HG02763 (cell line): Measurements from ENCODE around the gene HUNK.
"Not testable (repeated sequence)": the region's sequence is repeated elsewhere in the genome, so short reads cannot be mapped to it uniquely, and the experiment has no call there.

Source experiments
- ATAC-seq: cut with Tn5 transposase; IDR thresholded peaks from one replicate; pipeline ENCODE4 v1.9.1; 2021; ENCODE audit warnings: mild to moderate bottlenecking, moderate library complexity; ENCODE audit not compliant: unreplicated experiment

The HUNK gene

GRCh38 chr21:31993826-31994825 lies 121.3 kb downstream of the HUNK start:
- ATAC-seq: no peak

GRCh38 chr21:31997191-31997590 lies 124.4 kb downstream of the HUNK start:
- no peak for ATAC-seq

DNA sequence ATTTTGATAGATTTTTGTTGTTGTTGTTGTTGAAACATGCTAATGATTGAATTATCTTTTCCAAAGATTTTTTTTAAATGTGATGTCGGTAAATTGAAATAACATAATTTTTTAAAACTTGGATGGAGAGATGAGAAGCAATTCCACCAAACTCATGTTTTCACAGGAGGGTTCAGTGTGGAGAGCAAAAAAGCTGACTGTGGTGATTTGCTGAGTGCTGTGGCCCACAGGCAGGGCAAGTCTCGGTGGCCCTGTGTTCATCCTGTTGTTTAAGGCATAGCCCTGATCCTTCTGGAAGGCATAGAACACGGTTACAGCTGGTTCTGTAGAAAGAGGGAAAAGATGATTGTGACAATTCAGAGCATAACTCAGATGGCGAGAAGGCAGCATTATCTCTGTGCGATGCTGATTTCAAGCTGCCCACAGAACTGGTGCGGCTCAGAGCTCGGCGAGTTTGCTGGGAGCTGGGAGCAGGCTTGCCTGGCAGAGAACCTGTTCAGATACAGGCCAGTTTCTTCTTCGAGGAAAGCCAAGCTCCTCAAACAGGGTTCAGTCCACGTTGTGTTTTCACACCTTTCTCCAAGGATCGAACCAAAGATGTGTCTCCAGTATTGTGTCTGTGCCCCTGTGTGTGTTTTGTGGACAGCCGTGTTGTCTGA lies 127.1 kb downstream of the HUNK start:
- no peak for ATAC-seq

DNA sequence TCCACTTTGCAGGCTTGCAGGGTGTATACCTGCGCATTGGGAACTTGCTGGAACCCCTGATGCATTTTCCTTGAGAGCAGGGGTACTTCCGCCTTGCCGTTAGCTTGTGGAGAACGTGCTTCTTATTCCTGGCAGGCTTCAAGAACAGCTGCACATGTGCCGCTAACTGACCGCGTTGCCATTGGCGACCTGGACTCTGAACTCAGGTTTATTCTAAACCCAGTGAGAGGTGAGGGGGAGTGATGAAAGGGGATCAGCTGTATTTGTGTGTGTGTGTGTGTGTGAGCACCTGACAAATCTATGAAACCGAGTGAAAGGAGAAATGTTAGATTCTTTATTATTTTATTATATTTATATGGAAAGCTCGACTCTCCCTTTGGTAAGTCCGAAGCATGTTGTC lies 128.6 kb downstream of the HUNK start:
- ATAC-seq: no peak

GRCh38 chr21:32003411-32003810 lies 130.6 kb downstream of the HUNK start:
- no peak for ATAC-seq

DNA sequence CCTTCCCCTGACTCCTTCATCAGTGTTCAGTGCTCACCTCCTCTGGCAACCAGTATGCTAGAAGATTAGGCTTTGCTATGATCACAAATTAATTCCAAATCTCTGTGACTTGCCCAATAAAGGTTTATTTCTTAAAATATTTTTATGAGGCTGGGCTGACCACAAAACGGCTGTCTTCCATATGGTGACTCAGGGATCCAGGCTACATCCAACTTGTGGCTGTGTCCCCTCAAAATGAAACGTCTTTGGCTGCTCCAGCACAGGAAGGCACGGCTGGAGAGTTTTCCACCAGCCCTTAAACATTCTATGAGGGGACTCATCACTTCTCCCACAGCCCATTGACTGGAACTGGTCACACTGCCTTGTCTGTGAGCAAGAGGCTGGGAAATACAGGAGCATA lies 131.5 kb downstream of the HUNK start:
- no peak for ATAC-seq

GRCh38 chr21:32007456-32007855 lies 134.6 kb downstream of the HUNK start:
- no peak for ATAC-seq

DNA sequence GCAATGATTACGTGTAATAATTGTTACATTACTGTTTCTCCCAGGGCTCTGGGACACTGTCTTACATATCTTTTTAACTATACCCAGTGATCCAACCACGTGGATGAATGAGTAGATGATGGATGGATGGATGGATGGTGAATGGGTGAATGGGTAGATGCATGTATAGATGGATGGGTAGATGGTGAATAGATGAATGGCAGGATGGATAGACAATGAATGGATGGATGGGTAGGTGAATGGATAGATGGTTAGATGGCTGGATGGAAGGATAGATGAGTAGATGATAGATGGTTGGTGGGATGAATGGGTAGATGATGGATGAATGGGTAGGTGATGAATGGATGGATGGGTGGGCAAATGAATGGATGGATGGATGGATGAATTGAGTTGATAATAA lies 135.9 kb downstream of the HUNK start:
- no peak for ATAC-seq

GRCh38 chr21:32009263-32009662 lies 136.4 kb downstream of the HUNK start:
- no peak for ATAC-seq

- no peak for ATAC-seq
These were observed 142.8 kb downstream of the HUNK start for GRCh38 chr21:32015461-32016139.

- no peak for ATAC-seq
These were observed 145.6 kb downstream of the HUNK start for GRCh38 chr21:32018381-32018780.

DNA sequence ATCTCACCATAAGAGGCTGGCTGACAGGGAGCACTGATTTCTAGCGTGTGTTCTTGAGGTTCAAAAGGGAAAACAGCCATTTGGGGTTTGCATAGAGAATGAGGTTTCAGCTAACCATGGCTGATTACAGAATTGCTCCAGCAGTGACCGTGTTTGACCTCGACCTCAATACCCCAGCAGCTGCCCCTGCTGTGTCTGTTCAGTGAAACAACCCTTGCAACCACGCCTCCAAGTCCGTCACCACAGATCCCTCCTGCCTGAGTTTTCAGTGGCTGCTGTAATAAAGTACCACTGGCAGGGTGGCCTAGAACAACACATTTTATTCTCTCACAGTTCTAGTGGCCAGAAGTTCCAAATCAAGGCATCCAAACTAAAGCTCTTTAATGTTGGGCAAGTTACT lies 147.7 kb downstream of the HUNK start:
- ATAC-seq: no peak

DNA sequence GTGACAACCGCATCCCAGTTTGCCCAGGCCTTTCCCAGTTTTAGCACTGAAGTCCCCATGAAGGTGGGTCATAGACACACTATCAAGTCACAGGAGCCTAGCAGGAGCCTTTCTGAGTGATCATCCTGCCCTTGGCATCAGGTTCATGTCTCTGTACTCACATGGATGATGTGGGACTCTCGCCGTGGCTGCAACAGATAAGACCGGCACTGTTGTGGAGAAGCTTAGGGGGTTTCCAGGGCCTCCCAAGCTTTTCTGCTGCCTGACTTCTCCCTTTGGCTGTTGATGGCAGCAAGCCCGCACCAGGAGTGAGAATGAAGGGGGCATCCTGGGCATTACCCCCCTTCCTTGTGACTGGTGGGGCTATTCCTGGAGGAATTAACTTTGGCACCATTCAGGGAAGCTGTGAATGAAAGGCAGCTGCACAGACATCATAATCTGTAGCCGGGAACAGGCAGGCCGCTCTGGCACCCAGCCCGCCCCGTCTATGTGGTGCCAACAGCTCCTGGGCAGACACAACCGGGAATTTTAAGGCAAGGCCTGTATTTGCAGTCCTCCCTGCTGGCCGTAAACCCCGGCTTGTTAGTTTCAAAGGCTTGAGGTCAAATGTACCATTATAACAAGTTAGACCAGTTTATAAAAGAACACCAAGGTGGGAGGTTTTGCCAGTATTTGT lies 148.6 kb downstream of the HUNK start:
- ATAC-seq: no peak

DNA sequence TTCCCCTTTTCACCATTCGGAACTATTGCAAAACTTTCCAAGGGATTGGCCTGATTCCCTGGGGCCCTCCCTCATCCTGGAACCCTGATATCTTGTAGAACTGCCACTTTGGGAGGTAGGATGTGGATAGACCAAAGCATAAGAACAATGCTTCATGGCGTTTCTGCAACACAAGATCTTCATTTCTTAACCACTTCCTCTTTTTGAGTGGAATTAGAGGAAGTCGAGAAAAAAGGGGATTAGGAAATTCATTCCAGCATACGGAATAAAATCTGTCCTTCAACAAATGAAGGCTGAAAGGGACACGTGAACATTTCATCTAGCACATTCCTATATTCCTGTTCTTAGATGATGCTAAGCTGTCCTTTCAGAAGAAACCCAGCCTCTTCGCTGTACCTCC lies 149.3 kb downstream of the HUNK start:
- no peak for ATAC-seq

- no peak for ATAC-seq
These were observed 157.4 kb downstream of the HUNK start for GRCh38 chr21:32030146-32030652.

DNA sequence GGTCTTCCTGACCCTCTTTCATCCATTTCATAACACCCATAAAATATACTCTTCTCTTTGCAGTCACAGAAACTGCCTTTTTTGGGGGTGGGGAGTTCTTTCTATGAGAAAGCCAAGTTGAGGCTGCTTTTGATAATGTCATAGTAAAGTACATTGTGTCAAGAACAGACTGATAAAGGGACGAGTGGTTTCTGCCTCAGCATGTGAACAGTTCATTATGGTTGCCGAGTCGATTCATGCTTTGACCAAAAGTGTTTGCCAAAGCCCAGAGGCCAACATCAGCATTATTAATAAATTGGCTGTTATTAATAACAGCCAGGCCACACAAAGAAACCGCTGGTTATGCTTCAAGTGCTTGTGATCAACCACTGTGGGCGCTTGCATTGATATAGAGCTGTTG lies 162.0 kb downstream of the HUNK start:
- ATAC-seq: no peak

GRCh38 chr21:32035617-32036016 lies 162.8 kb downstream of the HUNK start:
- no peak for ATAC-seq

DNA sequence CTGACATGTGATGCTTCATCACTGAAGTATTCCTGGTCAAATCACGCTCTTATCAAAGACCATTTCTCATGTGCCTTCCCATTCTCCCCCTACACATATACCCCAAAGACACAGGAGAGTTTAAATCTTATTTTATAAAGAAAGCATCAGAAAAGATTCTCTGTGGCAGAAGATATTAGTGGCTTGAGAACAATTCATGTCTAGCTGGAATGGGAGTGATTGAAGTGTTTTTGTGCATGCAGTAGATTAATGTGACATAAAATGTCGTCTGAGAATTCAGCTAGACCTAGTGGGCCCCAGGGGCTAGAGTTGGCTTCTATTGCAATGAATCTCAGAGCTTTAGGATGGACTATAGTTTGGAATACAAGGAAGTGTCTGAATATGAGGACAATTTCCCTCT lies 163.9 kb downstream of the HUNK start:
- no peak for ATAC-seq

DNA sequence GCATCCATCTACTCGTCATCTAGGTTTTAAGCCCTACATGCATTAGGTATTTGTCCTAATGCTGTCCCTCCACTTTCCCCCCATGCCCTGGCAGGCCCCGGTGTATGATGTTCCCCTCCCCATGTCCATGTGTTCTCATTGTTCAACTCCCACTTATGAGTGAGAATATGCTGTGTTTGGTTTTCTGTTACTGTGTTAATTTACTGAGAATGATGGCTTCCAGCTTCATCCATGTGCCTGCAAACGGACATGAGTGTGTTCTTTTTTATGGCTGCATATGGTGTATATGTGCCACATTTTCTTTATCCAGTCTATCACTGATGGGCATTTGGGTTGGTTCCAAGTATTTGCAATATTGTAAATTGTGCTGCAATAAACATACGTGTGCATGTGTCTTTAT lies 165.9 kb downstream of the HUNK start:
- not testable (repeated sequence) for ATAC-seq

GRCh38 chr21:32043458-32043857 lies 170.6 kb downstream of the HUNK start:
- ATAC-seq: no peak
